ENCODE measurements around the gene PRDM10.

The PRDM10 gene

DNA sequence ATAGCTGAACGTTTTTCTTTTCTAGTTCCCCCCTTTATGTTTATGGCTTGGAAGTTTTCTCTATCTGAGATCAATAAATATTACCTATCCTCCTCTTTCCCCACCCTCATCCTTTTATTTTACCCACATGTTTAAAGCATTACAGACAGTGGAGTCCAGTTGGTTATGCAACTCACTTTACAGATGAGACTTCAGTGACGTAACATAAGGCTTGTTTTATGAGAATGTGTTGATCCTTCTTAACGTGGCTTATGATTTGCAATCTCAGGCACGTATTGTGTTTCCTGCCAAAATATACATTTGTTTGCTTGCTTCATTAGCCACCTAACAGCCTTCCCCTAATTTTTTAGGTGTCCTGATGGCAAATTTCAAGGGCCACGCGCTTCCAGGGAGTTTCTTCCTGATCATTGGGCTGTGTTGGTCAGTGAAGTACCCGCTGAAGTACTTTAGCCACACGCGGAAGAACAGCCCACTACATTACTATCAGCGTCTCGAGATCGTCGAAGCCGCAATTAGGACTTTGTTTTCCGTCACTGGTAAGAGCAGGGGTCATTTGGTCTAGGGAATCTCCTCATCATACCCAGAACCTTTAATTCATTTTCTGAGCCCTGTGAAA, 150.4 kb downstream of the PRDM10 start:
- Histone ChIP-seq H2AFZ (ENCODE audit: low read depth, low read length) (no peak overlapping the region), H3K27me3 (ENCODE audit: control insufficient read depth in 1 of 2, insufficient read depth in 1 of 2, low read length in 2 of 2) (peaks cover 9 to 23% of the 10 kb centered on the region in 2 experiments), H3K9ac (ENCODE audit: low read length) (no peak overlapping the region), H3K4me1 (ENCODE audit: control insufficient read depth, insufficient read depth, low read depth, low read length) (no peaks in the 10 kb centered on the region), H3K4ac (ENCODE audit: low read depth in 1 of 2, low read length in 2 of 2) (no peak overlapping the region), H2BK120ac (ENCODE audit: low read depth, low read length) (no peak overlapping the region), H3K14ac (ENCODE audit: low read length in 2 of 2) (no peak overlapping the region), H3K23ac (ENCODE audit: low read length in 2 of 2) (no peak overlapping the region), H4K8ac (ENCODE audit: low read length) (no peak overlapping the region), H4K91ac (ENCODE audit: low read length) (no peak overlapping the region), H2BK5ac (ENCODE audit: low read depth, low read length, poor library complexity, severe bottlenecking) (no peak overlapping the region), H2BK12ac (ENCODE audit: low read length in 2 of 2) (no peak overlapping the region), H3K18ac (ENCODE audit: low read depth in 1 of 2, low read length in 2 of 2) (no peak overlapping the region), H3K79me1 (replicated peaks; ENCODE audit: low read length, poor library complexity, severe bottlenecking) (no peaks in the 10 kb centered on the region), H3K27ac (ENCODE audit: low read length, poor library complexity, severe bottlenecking) (no peak overlapping the region), H3K4me3 (ENCODE audit: insufficient read depth in 1 of 2, low read depth in 1 of 2, low read length in 2 of 2) (no peak overlapping the region), H3K4me2 (ENCODE audit: low read length, poor library complexity, severe bottlenecking) (no peak overlapping the region), H2BK15ac (ENCODE audit: low read depth, poor library complexity, severe bottlenecking) (no peak overlapping the region), H3K9me3 (ENCODE audit: control insufficient read depth, low read length) (no peaks in the 10 kb centered on the region), H2AK5ac (ENCODE audit: low read length, severe bottlenecking) (no peak overlapping the region), H3K36me3 (ENCODE audit: control insufficient read depth in 1 of 2, insufficient read depth in 2 of 2, low read depth in 1 of 2, low read length in 2 of 2) (peaks cover 0 to 2% of the 10 kb centered on the region in 2 experiments)
- DNase-seq, result no peak
- WGBS, result 92% methylated on average over 14 of the region's 15 CpGs

Data from mesenchymal stem cell (in vitro differentiated cells and primary cell).